ENCODE data around the gene CCDC93.

DNA sequence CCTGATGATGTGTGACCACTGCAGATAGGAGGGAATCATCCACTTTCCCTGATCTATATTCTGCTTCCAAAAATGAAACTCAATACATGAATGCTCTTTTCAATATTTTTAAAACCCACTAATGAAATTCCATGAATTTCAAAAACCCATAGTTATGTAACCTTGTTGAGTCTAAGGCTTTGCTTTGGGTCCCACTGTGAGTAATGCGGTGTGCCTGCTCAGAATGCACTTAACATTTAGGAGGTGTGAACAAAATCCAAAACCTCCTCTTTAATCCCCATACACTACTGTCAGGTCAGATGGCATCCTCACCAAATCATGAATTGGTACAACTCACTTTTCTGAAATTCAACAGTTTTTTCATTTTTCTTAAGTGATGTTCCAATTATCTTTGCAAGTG lies 50.4 kb downstream of the CCDC93 start:
- TF ChIP-seq, protein P1, sequence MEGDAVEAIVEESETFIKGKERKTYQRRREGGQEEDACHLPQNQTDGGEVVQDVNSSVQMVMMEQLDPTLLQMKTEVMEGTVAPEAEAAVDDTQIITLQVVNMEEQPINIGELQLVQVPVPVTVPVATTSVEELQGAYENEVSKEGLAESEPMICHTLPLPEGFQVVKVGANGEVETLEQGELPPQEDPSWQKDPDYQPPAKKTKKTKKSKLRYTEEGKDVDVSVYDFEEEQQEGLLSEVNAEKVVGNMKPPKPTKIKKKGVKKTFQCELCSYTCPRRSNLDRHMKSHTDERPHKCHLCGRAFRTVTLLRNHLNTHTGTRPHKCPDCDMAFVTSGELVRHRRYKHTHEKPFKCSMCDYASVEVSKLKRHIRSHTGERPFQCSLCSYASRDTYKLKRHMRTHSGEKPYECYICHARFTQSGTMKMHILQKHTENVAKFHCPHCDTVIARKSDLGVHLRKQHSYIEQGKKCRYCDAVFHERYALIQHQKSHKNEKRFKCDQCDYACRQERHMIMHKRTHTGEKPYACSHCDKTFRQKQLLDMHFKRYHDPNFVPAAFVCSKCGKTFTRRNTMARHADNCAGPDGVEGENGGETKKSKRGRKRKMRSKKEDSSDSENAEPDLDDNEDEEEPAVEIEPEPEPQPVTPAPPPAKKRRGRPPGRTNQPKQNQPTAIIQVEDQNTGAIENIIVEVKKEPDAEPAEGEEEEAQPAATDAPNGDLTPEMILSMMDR (optimal IDR thresholded peaks at IDR 0.05 in 1 of 3, IDR thresholded peaks at IDR 0.05 in 1 of 3, conservative IDR thresholded peaks at IDR 0.05 in 1 of 3; ENCODE audit: extremely low read depth in 1 of 3, insufficient read depth in 2 of 3, low read length in 3 of 3), result no peak
- TF ChIP-seq EZH2 (IDR thresholded peaks at IDR 0.05; ENCODE audit: low read length), result no peak
